DOHH2 (cell line): Measurements from ENCODE around the gene MARCHF10.

ENCODE experiments used
- CTCF ChIP-seq: fragments of 200-600 bp; sonication (generic); IDR thresholded peaks from one replicate; pipeline ENCODE4 v1.5.1; 2014; ENCODE audit warnings: antibody characterized with exemption, mild to moderate bottlenecking, low read depth, low read length; ENCODE audit not compliant: poor library complexity, severe bottlenecking
- EZH2phosphoT487 ChIP-seq: fragments of 200-600 bp; sonication (generic); IDR thresholded peaks from 2 replicates; pipeline ENCODE4 v1.6.1; 2017; ENCODE audit warnings: borderline replicate concordance, mild to moderate bottlenecking, antibody characterized with exemption, low read length, moderate library complexity, mixed read lengths

GRCh38 chr17:62664336-62665120, 143.6 kb downstream of the MARCHF10 start:
- TF ChIP-seq CTCF: no peak
- no peak for TF ChIP-seq EZH2phosphoT487
